ENCODE results near the gene ZNF44.
"Not testable (repeated sequence)": the region's sequence is repeated elsewhere in the genome, so short reads cannot be mapped to it uniquely, and the experiment has no call there.

The ZNF44 gene

GRCh38 chr19:12294249-12295158 lies at the start of gene ZNF44:
TSS of gene ZNF44 (minus strand) at chr19:12294883. CDS start at chr19:12294694, 189 bp downstream.
- DNase-seq (ENCODE audit: low spot score): peak; percentile 96

GRCh38 chr19:12333162-12334159 lies 38.8 kb upstream of the ZNF44 start, which contains the start of gene ZNF563:
TSS of gene ZNF563 (minus strand) at chr19:12333633. CDS start at chr19:12333482, 151 bp downstream.
- DNase-seq (ENCODE audit: low spot score): peak; percentile 97

- DNase-seq (ENCODE audit: low spot score): no peak
Measured at GRCh38 chr19:12331211-12331941, 36.7 kb upstream of the ZNF44 start.

- no peak for DNase-seq (ENCODE audit: low spot score)
Measured at GRCh38 chr19:12330340-12330739, 35.7 kb upstream of the ZNF44 start.

GRCh38 chr19:12325690-12326089 lies 31.0 kb upstream of the ZNF44 start:
- no peak for DNase-seq (ENCODE audit: low spot score)

- no peak for DNase-seq (ENCODE audit: low spot score)
Measured at GRCh38 chr19:12318782-12319413, 24.2 kb upstream of the ZNF44 start.

GRCh38 chr19:12314553-12314952 lies 19.9 kb upstream of the ZNF44 start:
- DNase-seq (ENCODE audit: low spot score): no peak

- not testable (repeated sequence) for DNase-seq (ENCODE audit: low spot score)
Measured at GRCh38 chr19:12308891-12309290, 14.2 kb upstream of the ZNF44 start.

- DNase-seq (ENCODE audit: low spot score): no peak
Measured at GRCh38 chr19:12295191-12295590, 508 bp upstream of the ZNF44 start.

- peak; percentile 66 for DNase-seq (ENCODE audit: low spot score)
Measured at GRCh38 chr19:12293777-12294248, 870 bp downstream of the ZNF44 start.

GRCh38 chr19:12289790-12290065 lies 5.0 kb downstream of the ZNF44 start:
- DNase-seq (ENCODE audit: low spot score): no peak

- no peak for DNase-seq (ENCODE audit: low spot score)
Measured at GRCh38 chr19:12287958-12288500, 6.7 kb downstream of the ZNF44 start.

- no peak for DNase-seq (ENCODE audit: low spot score)
Measured at GRCh38 chr19:12284631-12285030, 10.1 kb downstream of the ZNF44 start.

GRCh38 chr19:12284226-12284625 lies 10.5 kb downstream of the ZNF44 start:
- no peak for DNase-seq (ENCODE audit: low spot score)

- DNase-seq (ENCODE audit: low spot score): no peak
Measured at GRCh38 chr19:12278713-12279112, 16.0 kb downstream of the ZNF44 start.

GRCh38 chr19:12272980-12273901 lies 21.4 kb downstream of the ZNF44 start:
- DNase-seq (ENCODE audit: low spot score): no peak

- no peak for DNase-seq (ENCODE audit: low spot score)
Measured at GRCh38 chr19:12272386-12272785, 22.3 kb downstream of the ZNF44 start.

GRCh38 chr19:12270854-12271253 lies 23.8 kb downstream of the ZNF44 start:
- no peak for DNase-seq (ENCODE audit: low spot score)

GRCh38 chr19:12265921-12266704 lies 28.6 kb downstream of the ZNF44 start:
- DNase-seq (ENCODE audit: low spot score): no peak
